AG04450 (cell line): ENCODE data around the gene SNX21. TPM values are rescaled to one million over a fixed set of nuclear protein-coding genes. Genes with fewer than 3 reads are reported as not detected.
"Not testable (repeated sequence)": the region's sequence is repeated elsewhere in the genome, so short reads cannot be mapped to it uniquely, and the experiment has no call there.

Experiments
- CTCF ChIA-PET: fragments of 300-600, 350-600 bp; formaldehyde crosslinking; extraction: SDS; loops from one replicate; lab custom pipeline; 2022; ENCODE audit warnings: antibody characterized with exemption, inconsistent platforms; lab: Charles Lee
- POLR2A ChIA-PET: fragments of 350-600 bp; formaldehyde crosslinking; extraction: SDS; loops from one replicate; lab custom pipeline; 2021; ENCODE audit warnings: antibody characterized with exemption, inconsistent platforms; lab: Yijun Ruan, JAX
- DNase-seq: peaks from one replicate; pipeline ENCODE4 v3.0.0-alpha.2; 2011; ENCODE audit warnings: low read depth, low spot score
- H3K27ac ChIP-seq: one replicate; pipeline ENCODE4 v1.5.1; 2012; ENCODE audit warnings: low read depth, low read length, control low read depth
- H3K27me3 ChIP-seq: one replicate; pipeline ENCODE4 v1.6.0; 2012; ENCODE audit warnings: low read length; ENCODE audit not compliant: control insufficient read depth, insufficient read depth
- H3K4me3 ChIP-seq: 2 replicates; pipeline ENCODE4 v1.5.1; 2011; ENCODE audit warnings: mild to moderate bottlenecking, low read depth, low read length, control low read depth
- H3K9me3 ChIP-seq: 2 replicates; pipeline ENCODE4 v1.5.1; 2012; ENCODE audit warnings: low read length; ENCODE audit not compliant: control insufficient read depth, insufficient read depth
- CTCF ChIP-seq: IDR thresholded peaks from 2 replicates; pipeline ENCODE4 v1.5.1; 2011; ENCODE audit warnings: low read depth, low read length, control low read depth, inconsistent platforms
- polyA minus RNA-seq: library from RNA; depleted of rRNA, polyadenylated mRNA; stranded (reverse); fragments of >200 nt; gene quantifications from 2 replicates; pipeline ENCODE4 v1.2.3, GENCODE V29; 2011; rRNA and poly(A)+ RNA removed
- polyA plus RNA-seq: library from polyadenylated mRNA; depleted of rRNA; stranded (reverse); fragments of >200 nt; gene quantifications from 2 replicates; pipeline ENCODE4 v1.2.3, GENCODE V29; 2011; rRNA removed

The SNX21 gene
- 9.2 and 11.5 TPM in 2 replicates for polyA plus RNA-seq
- polyA minus RNA-seq, result 9.4 and 10.1 TPM in 2 replicates

GRCh38 chr20:45833030-45833882 is at the start of gene SNX21:
Gene SNX21 (plus strand): TSS chr20:45833799. CDS start chr20:45833920, 121 bp downstream.
- CTCF ChIA-PET, result interaction anchor here (0.9 to 3.2 kb wide), 4 partner anchors 9 to 136 kb away, joined by 3 to 14 read pairs (median 3); no protein-coding TSS in a partner anchor
- no peak for TF ChIP-seq CTCF
- peak within 1 kb of the TSS; percentile 83 for H3K4me3 ChIP-seq

GRCh38 chr20:45788351-45788750 is 45.2 kb upstream of the SNX21 start:
- H3K27me3 ChIP-seq, result peaks cover 3% of the 10 kb centered on the region
- no peak for DNase-seq
- no peak overlapping the region for H3K27ac ChIP-seq
- H3K4me3 ChIP-seq, result no peak overlapping the region
- CTCF ChIA-PET, result no interaction called here
- POLR2A ChIA-PET, result no interaction called here
- TF ChIP-seq CTCF, result no peak
- H3K9me3 ChIP-seq, result no peaks in the 10 kb centered on the region

More at GRCh38 chr20:45833030-45833882, at the start of gene SNX21:
- Histone ChIP-seq H3K9me3 (no peaks in the 10 kb centered on the region; the same call in 1 of the 2 replicates), H3K27me3 (no peaks in the 10 kb centered on the region), H3K27ac (peak within 1 kb of the TSS; percentile 88)
- peak; percentile 83 for DNase-seq
- POLR2A ChIA-PET, result interaction anchor here (0.9 to 1.5 kb wide), 6 partner anchors 11 to 102 kb away, joined by 3 to 6 read pairs (median 4); no protein-coding TSS in a partner anchor

- ChIA-PET CTCF (interaction anchor here (1.2 kb wide), 1 partner anchor 178 kb away, joined by 10 read pairs; no protein-coding TSS in a partner anchor), POLR2A (interaction anchor here (1.2 kb wide), 1 partner anchor 143 kb away, joined by 6 read pairs; no protein-coding TSS in a partner anchor)
- no peaks in the 10 kb centered on the region for H3K9me3 ChIP-seq
- H3K27me3 ChIP-seq, result no peaks in the 10 kb centered on the region
- DNase-seq, result no peak
- TF ChIP-seq CTCF, result no peak
- peak overlapping the region; percentile 31 for H3K27ac ChIP-seq
- peak overlapping the region; percentile 91 for H3K4me3 ChIP-seq
Measured at GRCh38 chr20:45792317-45793118, 41.1 kb upstream of the SNX21 start.

- Histone ChIP-seq H3K27me3 (no peaks in the 10 kb centered on the region), H3K9me3 (no peaks in the 10 kb centered on the region), H3K4me3 (no peak overlapping the region), H3K27ac (no peak overlapping the region)
- CTCF ChIA-PET, result no interaction called here
- DNase-seq, result no peak
- POLR2A ChIA-PET, result no interaction called here
- no peak for TF ChIP-seq CTCF
Measured at GRCh38 chr20:45796337-45797065, 37.1 kb upstream of the SNX21 start.

GRCh38 chr20:45797510-45797909 is 36.1 kb upstream of the SNX21 start:
- H3K4me3 ChIP-seq, POLR2A ChIA-PET, H3K9me3 ChIP-seq, CTCF ChIA-PET, DNase-seq, H3K27ac ChIP-seq, H3K27me3 ChIP-seq: not testable (repeated sequence)

- DNase-seq, H3K9me3 ChIP-seq, POLR2A ChIA-PET, H3K4me3 ChIP-seq, H3K27ac ChIP-seq, H3K27me3 ChIP-seq: not testable (repeated sequence)
- CTCF ChIA-PET, result interaction anchor here (1.1 to 2.8 kb wide), 7 partner anchors 14 to 94 kb away, joined by 3 to 13 read pairs (median 6); partner anchors contain the start of gene ZSWIM1
Measured at GRCh38 chr20:45797955-45798354, 35.6 kb upstream of the SNX21 start.
